ENCODE results near the gene PRTG.

- TF ChIP-seq CTCF (IDR thresholded peaks at IDR 0.05) (no peak), POLR2A (IDR thresholded peaks at IDR 0.05; ENCODE audit: low read depth) (no peak)
Measured at GRCh38 chr15:55758580-55758986, 15.6 kb upstream of the PRTG start.
